ENCODE measurements around the gene SDR42E1.

The SDR42E1 gene, protein sequence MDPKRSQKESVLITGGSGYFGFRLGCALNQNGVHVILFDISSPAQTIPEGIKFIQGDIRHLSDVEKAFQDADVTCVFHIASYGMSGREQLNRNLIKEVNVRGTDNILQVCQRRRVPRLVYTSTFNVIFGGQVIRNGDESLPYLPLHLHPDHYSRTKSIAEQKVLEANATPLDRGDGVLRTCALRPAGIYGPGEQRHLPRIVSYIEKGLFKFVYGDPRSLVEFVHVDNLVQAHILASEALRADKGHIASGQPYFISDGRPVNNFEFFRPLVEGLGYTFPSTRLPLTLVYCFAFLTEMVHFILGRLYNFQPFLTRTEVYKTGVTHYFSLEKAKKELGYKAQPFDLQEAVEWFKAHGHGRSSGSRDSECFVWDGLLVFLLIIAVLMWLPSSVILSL

DNA sequence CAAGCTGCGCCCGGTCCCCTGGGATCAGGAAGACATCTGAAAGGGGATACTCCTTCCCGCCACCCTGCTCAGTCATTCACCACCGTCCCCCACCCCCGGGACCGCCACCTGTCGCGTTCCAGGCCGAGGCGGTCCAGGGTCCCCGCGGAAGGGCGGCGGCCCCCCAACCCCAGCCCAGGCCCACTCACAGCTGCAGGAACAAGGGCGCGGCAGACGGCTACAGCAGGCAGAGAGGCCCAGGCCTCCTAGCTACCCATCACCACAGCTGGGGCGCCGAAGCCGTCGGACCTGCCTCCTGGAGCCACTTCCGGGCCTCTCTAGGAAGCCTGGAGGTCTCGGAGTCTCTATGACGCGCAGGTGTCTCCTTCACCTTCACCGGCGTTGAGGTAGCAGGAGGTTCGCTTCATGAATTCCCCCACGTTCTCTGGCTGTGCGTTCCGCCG, at the start of gene SDR42E1:
SDR42E1 (minus strand) TSS at position 272 of the 443 bp plus-strand sequence. CDS start 10,612 bp downstream, outside the sequence.
- no peak for DNase-seq (ENCODE audit: low read depth)

DNA sequence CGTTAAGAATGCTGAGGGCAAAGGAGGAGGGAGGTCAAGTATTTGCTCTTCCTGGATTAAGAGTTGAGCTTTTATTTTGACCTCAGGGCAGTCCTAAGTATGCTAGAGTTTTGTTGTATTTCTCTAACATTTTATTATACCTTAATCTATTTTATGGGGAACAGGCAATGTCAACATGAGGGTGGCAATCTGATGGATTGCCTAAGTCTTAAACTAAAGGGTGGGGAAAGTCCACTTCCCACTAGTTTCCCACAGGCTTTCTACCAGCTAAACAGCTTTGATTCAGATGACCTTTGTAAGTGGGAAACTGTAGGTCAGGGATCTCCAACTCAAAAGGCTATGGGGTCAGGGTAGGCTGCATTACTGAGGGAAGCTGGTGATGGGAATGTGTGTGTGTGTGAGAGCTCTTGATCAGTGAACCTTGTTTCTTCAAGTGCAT, 48.7 kb upstream of the SDR42E1 start:
- no peak for DNase-seq (ENCODE audit: low read depth)

- peak; percentile 66 for DNase-seq (ENCODE audit: low read depth)
Measured at GRCh38 chr16:82059161-82059982, 48.1 kb upstream of the SDR42E1 start.

GRCh38 chr16:82056550-82056896, 45.3 kb upstream of the SDR42E1 start:
- no peak for DNase-seq (ENCODE audit: low read depth)

DNA sequence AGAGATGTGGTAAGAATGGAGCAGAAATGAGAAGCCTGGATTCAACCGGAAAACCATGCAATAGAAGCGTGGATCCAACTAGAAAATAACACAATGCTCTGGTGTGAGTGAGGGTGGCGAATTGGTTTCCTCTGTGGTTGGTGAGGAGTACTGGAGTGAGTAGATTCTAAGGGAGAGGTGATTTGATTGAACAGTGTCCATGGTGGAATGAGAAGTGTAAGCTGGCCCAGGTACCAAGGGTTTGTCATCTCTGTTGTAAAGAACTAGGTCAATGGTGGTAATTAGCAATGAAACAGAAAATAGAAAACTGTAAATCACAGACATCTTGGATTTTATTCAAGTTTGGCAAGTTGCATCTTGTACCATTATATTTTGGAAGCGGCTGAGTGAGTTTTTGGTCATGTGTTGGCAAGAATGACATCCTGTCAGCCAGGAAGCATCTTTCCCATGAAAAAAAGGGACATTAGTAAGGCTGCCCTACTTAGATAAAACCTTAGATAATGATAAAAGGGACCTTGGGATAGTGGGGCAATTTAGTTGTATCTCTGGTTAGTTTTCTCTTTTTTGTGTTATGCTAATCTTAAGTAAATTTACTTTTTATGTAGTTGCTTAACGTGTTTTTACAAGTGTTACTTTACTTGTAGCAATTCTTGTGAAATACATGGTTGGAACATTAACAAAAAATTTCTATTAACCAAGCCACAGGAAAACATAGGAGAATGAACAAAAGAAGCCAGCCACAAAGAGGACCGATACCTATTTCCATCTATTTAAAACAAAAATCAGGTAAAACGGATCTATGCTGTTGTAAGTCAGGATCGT, 44.7 kb upstream of the SDR42E1 start:
- peak; percentile 49 for DNase-seq (ENCODE audit: low read depth)

- no peak for DNase-seq (ENCODE audit: low read depth)
Measured at GRCh38 chr16:82055117-82055516, 43.8 kb upstream of the SDR42E1 start.

- no peak for DNase-seq (ENCODE audit: low read depth)
Measured at GRCh38 chr16:82051656-82052055, 40.4 kb upstream of the SDR42E1 start.

- no peak for DNase-seq (ENCODE audit: low read depth)
Measured at GRCh38 chr16:82050909-82051357, 39.7 kb upstream of the SDR42E1 start.

DNA sequence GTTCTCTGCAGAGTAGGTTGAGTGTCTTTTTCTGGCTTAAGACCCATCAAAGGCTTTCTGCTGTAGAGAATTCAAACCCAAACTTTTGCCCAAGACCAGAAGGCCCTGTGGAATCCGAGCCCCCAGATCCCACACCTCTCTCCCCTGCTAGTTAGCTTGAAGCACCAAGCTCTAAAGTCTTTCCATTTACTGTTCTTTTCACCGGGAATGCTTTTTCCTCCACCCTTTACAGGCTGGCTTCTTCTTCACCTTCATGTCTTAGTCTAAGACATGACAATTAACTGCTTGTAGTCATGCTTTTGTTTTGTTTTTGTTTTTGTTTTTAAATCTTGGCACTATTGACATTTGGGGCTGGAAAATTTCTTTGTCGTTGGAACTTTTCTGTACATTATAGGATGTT, 39.2 kb upstream of the SDR42E1 start:
- DNase-seq (ENCODE audit: low read depth) = no peak

DNA sequence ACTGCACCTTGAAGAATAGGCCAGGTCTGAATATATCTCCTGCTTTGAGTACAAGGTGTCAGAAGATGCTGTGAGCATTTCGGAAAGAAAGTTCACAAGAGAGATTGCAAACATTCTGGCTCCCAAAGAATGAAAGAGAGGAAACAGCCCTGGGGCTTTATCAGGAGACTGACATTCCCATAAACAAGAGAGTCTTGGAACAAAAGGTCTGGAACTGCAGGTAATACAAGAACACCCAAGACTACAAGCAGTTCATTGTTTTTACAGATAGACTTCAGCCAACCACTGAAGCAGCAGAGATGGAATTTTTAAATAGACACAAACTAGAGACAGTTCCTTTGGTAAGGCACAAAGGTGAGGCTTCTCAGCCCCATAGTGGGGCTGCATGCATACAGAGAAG, 38.2 kb upstream of the SDR42E1 start:
- DNase-seq (ENCODE audit: low read depth) = no peak

DNA sequence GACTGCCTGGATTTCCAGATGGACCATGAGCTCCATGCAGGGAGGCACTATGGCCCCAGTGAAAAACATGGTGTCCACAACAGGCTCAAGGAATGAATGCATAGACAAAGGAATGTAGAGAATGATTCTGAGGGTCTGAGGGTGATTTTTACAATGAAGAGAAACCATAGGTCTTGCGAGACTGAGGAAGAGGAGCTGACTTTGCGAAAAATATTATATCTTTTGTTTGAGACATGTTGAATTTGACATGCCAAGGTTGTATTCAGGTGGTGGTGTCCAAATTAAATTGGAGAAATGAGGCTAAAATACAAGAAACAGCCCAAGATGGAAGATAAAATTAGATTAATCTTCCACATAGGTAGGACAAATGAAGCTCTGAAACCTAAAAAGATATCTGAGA, 36.5 kb upstream of the SDR42E1 start:
- DNase-seq (ENCODE audit: low read depth) = no peak

DNA sequence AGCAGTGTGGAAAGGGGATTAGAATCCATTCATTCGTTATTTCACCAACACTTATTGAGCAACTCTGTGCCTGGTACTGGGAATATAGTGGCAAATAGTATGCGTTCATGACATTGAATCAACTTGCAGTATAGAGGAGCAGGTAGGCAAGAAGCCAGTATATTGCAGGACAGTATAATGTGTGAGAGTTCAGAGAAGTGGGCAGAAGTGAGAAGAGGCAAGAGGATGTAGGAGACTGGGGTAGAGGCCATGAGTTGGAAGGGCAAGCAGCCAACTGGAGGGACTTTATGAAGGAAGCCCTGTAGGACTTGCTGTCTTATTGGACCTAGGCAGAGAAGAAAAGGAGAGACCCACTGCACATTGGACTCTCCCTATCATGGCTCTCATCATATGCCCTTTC, 36.1 kb upstream of the SDR42E1 start:
- DNase-seq (ENCODE audit: low read depth) = no peak

DNA sequence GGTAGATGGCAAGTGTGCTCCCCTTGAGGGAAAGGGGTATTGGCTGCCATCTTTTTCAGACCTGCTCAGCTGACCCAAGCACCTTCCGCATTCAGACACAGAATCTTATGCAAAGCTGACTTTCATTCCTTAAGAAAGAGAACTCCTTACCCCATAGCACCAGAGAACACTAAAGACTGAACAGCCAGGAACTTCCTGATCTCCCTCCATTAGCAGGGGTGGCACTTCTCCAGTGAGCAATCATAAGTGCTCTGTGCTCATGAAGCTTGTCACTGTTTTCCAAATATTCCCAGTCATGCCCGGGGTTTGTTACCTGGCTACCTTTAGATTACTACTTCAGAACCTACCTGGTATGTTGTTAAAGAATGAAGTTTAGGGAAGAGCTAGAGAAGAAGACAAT, 35.7 kb upstream of the SDR42E1 start:
- no peak for DNase-seq (ENCODE audit: low read depth)

DNA sequence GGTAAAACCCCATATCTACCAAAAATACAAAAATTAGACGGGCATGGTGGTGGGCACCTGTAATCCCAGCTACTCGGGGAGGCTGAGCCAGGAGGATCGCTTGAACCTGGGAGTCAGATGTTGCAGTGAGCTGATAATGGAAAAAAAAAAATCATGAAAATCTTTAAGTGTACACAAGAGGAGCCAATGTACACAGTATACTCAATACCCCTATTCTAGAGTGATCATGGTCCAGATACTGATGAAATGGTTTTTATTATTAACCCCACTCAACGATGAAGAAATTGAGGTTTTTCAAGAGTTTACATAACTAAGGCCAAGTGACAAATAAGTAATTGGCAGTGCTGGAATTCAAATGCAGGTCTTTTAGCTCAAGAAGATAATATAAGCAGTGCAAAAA, 35.3 kb upstream of the SDR42E1 start:
- no peak for DNase-seq (ENCODE audit: low read depth)

GRCh38 chr16:82045465-82045864, 34.2 kb upstream of the SDR42E1 start:
- DNase-seq (ENCODE audit: low read depth) = no peak

GRCh38 chr16:82044585-82044911, 33.3 kb upstream of the SDR42E1 start:
- no peak for DNase-seq (ENCODE audit: low read depth)

DNA sequence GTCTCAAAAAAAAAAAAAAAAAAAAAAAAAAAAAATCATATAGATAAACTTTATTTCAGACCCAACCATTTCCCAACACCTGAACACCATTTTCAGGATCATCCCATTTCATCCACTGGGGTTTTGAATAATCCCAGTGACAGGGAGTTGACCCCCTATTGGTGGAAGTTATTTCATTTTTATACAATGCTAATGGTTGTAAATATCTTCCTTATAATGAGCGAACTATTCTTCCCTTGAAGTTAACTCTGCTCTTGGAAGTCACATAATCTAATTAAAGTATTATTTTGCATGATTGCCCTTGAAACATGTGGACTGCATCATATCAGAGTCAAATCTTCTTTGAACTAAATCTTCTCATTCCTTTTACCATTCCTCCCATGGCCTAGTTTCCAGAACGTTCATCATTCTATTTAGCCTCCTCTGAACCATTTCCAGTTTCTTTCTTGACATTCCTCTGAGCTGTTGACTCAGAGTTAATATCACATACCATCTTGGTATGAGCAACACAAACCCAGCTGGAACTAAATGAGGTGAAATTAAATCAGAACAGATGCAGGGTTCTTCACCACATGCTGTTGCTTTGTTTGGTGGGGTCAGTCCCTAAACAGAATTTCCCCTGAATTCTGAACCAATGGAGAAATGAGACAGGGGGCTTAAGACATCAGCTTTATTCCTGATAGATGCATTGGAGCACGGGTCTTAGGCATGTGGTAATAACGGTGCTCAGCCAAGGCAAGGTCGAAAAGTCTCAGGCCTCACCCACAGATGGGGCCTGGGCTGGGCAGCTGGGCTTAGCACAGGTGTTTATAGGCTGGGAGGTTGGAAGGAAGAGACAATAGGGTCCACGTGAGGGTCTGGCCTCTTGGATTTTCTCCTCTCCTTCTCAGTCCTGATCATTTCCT, 32.7 kb upstream of the SDR42E1 start:
- DNase-seq (ENCODE audit: low read depth) = peak; percentile 90

GRCh38 chr16:82042846-82043245, 31.6 kb upstream of the SDR42E1 start:
- no peak for DNase-seq (ENCODE audit: low read depth)

DNA sequence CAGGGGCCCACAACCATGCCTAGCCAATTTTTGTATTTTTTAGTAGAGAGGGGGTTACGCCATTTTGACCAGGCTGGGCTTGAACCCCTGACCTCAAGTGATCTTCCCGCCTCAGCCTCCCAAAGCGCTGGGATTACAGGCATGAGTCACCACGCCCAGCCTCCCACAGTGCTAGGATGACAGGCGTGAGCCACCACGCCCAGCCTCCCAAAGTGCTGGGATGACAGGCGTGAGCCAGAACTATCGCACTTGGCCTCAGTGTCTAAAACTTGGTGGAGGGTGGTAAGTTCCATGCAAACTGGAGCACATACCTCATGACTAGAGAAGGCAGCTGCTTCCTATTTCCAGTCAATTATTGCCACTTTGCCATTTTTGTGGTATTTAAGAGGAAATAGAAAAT, 30.9 kb upstream of the SDR42E1 start:
- no peak for DNase-seq (ENCODE audit: low read depth)

GRCh38 chr16:82041542-82041941, 30.3 kb upstream of the SDR42E1 start:
- DNase-seq (ENCODE audit: low read depth) = no peak

DNA sequence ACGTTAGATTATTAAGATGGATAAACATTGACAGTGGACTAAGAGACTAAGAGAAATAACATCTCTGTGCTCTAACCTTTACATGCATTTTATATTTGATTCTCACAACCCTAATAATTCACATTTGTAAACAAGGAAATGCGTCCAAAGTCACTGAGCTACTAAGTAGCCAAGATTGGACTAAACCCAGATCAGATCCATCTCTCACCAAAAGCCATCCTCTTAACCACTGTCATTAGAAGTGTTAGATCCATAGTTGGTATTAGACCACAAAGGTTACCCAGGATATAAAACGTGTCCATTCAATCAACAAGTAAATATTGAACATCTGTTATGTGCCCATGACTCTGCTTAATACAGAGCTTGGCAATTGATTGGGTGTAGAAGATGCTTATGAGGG, 29.0 kb upstream of the SDR42E1 start:
- no peak for DNase-seq (ENCODE audit: low read depth)
